Smooth muscle cell (in vitro differentiated cells): ENCODE results near the gene RGS3. TPM values are rescaled to one million over a fixed set of nuclear protein-coding genes. Genes with fewer than 3 reads are reported as not detected.
"Not testable (repeated sequence)": the region's sequence is repeated elsewhere in the genome, so short reads cannot be mapped to it uniquely, and the experiment has no call there.

Experiments used
- DNase-seq: peaks from one replicate; lab custom pipeline; 2025; ENCODE audit not compliant: unreplicated experiment; lab: John Stamatoyannopoulos, UW
- H2AFZ ChIP-seq: fragments of 200-600 bp; sonication (generic); 2 replicates; pipeline ENCODE4 v1.6.0; 2016; ENCODE audit warnings: antibody characterized with exemption, low read depth, mild to moderate bottlenecking
- H3F3A ChIP-seq: fragments of 200-600 bp; sonication (generic); 2 replicates; pipeline ENCODE4 v1.6.0; 2017; ENCODE audit warnings: antibody characterized with exemption, low read depth
- H3K27ac ChIP-seq: fragments of 200-600 bp; sonication (generic); 2 replicates; pipeline ENCODE4 v1.5.1; 2016; ENCODE audit warnings: low read depth, mild to moderate bottlenecking
- H3K27me3 ChIP-seq: fragments of 200-600 bp; sonication (generic); 2 replicates; pipeline ENCODE4 v1.6.1; 2016; ENCODE audit warnings: low read depth, mild to moderate bottlenecking
- H3K36me3 ChIP-seq: fragments of 200-600 bp; sonication (generic); 2 replicates; pipeline ENCODE4 v1.5.1; 2016; ENCODE audit warnings: low read depth
- H3K4me1 ChIP-seq: fragments of 200-600 bp; sonication (generic); 2 replicates; pipeline ENCODE4 v1.5.1; 2016; ENCODE audit warnings: low read depth
- H3K4me2 ChIP-seq: fragments of 200-600 bp; sonication (generic); 2 replicates; pipeline ENCODE4 v1.6.0; 2016; ENCODE audit warnings: mild to moderate bottlenecking
- H3K4me3 ChIP-seq: fragments of 200-600 bp; sonication (generic); 2 replicates; pipeline ENCODE4 v1.5.1; 2016; ENCODE audit warnings: mild to moderate bottlenecking
- H3K79me2 ChIP-seq: fragments of 200-600 bp; sonication (generic); 2 replicates; pipeline ENCODE4 v1.6.0; 2016; ENCODE audit warnings: low read depth, mild to moderate bottlenecking
- H3K9ac ChIP-seq: fragments of 200-600 bp; sonication (generic); 2 replicates; pipeline ENCODE4 v1.6.0; 2016; ENCODE audit warnings: low read depth
- H3K9me3 ChIP-seq: fragments of 200-600 bp; sonication (generic); replicated peaks from 2 replicates; pipeline ENCODE4 v1.5.1; 2016; ENCODE audit warnings: low read depth
- H4K20me1 ChIP-seq: fragments of 200-600 bp; sonication (generic); 2 replicates; pipeline ENCODE4 v1.6.0; 2016; ENCODE audit warnings: low read depth
- CTCF ChIP-seq: fragments of 200-600 bp; sonication (generic); IDR thresholded peaks from 2 replicates; pipeline ENCODE4 v1.5.1; 2017; ENCODE audit warnings: borderline replicate concordance, mild to moderate bottlenecking, antibody characterized with exemption; ENCODE audit not compliant: insufficient read depth, poor library complexity, severe bottlenecking
- WGBS: methylation state at CpG from one replicate; pipeline ENCODE4 v1.1.7; 2016; ENCODE audit warnings: low lambda C conversion rate; 5-methylcytosine and 5-hydroxymethylcytosine counted together
- polyA plus RNA-seq: library from polyadenylated mRNA; unstranded; fragments of >200 nt; fragmentation: Nextera tagmentation; extraction: Ambion mirVana; gene quantifications from 2 replicates; pipeline ENCODE4 v1.2.1, GENCODE V29; 2016
- total RNA-seq: library from RNA; depleted of rRNA; stranded (reverse); fragments of >200 nt; gene quantifications from 2 replicates; pipeline ENCODE4 v1.2.3, GENCODE V29; 2014

Gene RGS3
- total and polyA plus RNA-seq, 2 experiments from 2014 or later = 43.8 to 108 TPM

GRCh38 chr9:113485761-113486115, 22.2 kb downstream of the RGS3 start:
- no peak overlapping the region for H3K4me2 ChIP-seq
- H3K4me3 ChIP-seq = no peak overlapping the region
- H3K27me3 ChIP-seq = no peaks in the 10 kb centered on the region
- over 99% methylated on average over 5 of the region's 5 CpGs for WGBS
- no peaks in the 10 kb centered on the region for H3K36me3 ChIP-seq
- peaks cover 4% of the 10 kb centered on the region for H3K4me1 ChIP-seq
- no peak for TF ChIP-seq CTCF
- no peaks in the 10 kb centered on the region for H3K79me2 ChIP-seq
- no peak overlapping the region for H3K9ac ChIP-seq
- DNase-seq = no peak
- no peaks in the 10 kb centered on the region for H3K9me3 ChIP-seq
- H3F3A ChIP-seq = no peaks in the 10 kb centered on the region
- no peak overlapping the region for H2AFZ ChIP-seq
- no peaks in the 10 kb centered on the region for H4K20me1 ChIP-seq
- no peak overlapping the region for H3K27ac ChIP-seq

GRCh38 chr9:113486327-113486726, 22.8 kb downstream of the RGS3 start:
- H2AFZ ChIP-seq = no peak overlapping the region
- H3K27me3 ChIP-seq = no peaks in the 10 kb centered on the region
- DNase-seq = no peak
- H4K20me1 ChIP-seq = no peaks in the 10 kb centered on the region
- no peak overlapping the region for H3K4me2 ChIP-seq
- H3K9ac ChIP-seq = no peak overlapping the region
- no peaks in the 10 kb centered on the region for H3K9me3 ChIP-seq
- H3K79me2 ChIP-seq = no peaks in the 10 kb centered on the region
- H3K36me3 ChIP-seq = no peaks in the 10 kb centered on the region
- peaks cover 4% of the 10 kb centered on the region for H3K4me1 ChIP-seq
- TF ChIP-seq CTCF = no peak
- H3K27ac ChIP-seq = no peak overlapping the region
- 95% methylated on average over 6 of the region's 6 CpGs for WGBS
- no peak overlapping the region for H3K4me3 ChIP-seq
- H3F3A ChIP-seq = no peaks in the 10 kb centered on the region

GRCh38 chr9:113488071-113488470, 24.5 kb downstream of the RGS3 start:
- no peak overlapping the region for H3K4me3 ChIP-seq
- no peak overlapping the region for H3K9ac ChIP-seq
- H3K4me1 ChIP-seq = peaks cover 4% of the 10 kb centered on the region
- no peak overlapping the region for H2AFZ ChIP-seq
- no peaks in the 10 kb centered on the region for H3K27me3 ChIP-seq
- H3K27ac ChIP-seq = no peak overlapping the region
- no peak for TF ChIP-seq CTCF
- H3K9me3 ChIP-seq = no peaks in the 10 kb centered on the region
- H3F3A ChIP-seq = no peaks in the 10 kb centered on the region
- no peak overlapping the region for H3K4me2 ChIP-seq
- no peaks in the 10 kb centered on the region for H4K20me1 ChIP-seq
- H3K36me3 ChIP-seq = no peaks in the 10 kb centered on the region
- H3K79me2 ChIP-seq = no peaks in the 10 kb centered on the region
- DNase-seq = no peak
- WGBS = 92% methylated on average over 4 of the region's 4 CpGs

GRCh38 chr9:113488490-113488889, 25.0 kb downstream of the RGS3 start:
- Histone ChIP-seq H4K20me1 (no peaks in the 10 kb centered on the region), H3K27me3 (no peaks in the 10 kb centered on the region), H3K4me1 (peaks cover 4% of the 10 kb centered on the region), H3K9me3 (no peaks in the 10 kb centered on the region), H3K79me2 (no peaks in the 10 kb centered on the region), H3K4me3 (no peak overlapping the region), H3K27ac (no peak overlapping the region), H3F3A (no peaks in the 10 kb centered on the region), H3K9ac (no peak overlapping the region), H3K36me3 (no peaks in the 10 kb centered on the region), H3K4me2 (no peak overlapping the region), H2AFZ (no peak overlapping the region)
- WGBS = 91% methylated on average over 12 of the region's 12 CpGs
- no peak for DNase-seq
- no peak for TF ChIP-seq CTCF

- not testable (repeated sequence) for H3K9ac ChIP-seq, H3F3A ChIP-seq, H3K79me2 ChIP-seq, H3K36me3 ChIP-seq, H4K20me1 ChIP-seq, H3K4me3 ChIP-seq, H3K27me3 ChIP-seq, H3K27ac ChIP-seq, DNase-seq, H3K4me2 ChIP-seq, H3K4me1 ChIP-seq, H3K9me3 ChIP-seq, H2AFZ ChIP-seq
- WGBS = 100% methylated on average over 4 of the region's 4 CpGs
These were observed 27.6 kb downstream of the RGS3 start for GRCh38 chr9:113491147-113491546.
